ENCODE data around the gene PLCB4. TPM values are rescaled to one million over a fixed set of nuclear protein-coding genes. Genes with fewer than 3 reads are reported as not detected.

Gene PLCB4
- total RNA-seq, 1 donor from 2014 or later: 5.3 TPM

GRCh38 chr20:9166153-9166780 lies 97.4 kb downstream of the PLCB4 start:
- DNase-seq (ENCODE audit: low read depth): no peak

DNA sequence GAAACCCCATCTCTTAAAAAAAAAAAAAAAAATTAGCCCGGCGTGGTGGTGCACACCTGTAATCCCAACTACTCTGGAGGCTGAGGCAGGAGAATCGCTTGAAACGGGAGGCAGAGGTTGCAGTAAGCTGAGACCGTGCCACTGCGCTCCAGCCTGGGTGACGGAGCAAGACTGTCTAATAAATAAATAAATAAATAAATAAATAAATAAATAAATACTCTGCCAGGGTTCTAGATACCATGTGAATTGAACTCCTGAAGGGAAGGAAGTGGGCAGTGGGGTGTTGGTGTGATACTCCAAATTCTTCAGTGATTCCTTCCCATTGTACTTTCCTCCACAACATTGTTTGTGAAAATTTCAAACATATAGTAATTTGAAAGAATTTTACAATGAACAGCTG lies 100.5 kb downstream of the PLCB4 start:
- no peak for DNase-seq (ENCODE audit: low read depth)

DNA sequence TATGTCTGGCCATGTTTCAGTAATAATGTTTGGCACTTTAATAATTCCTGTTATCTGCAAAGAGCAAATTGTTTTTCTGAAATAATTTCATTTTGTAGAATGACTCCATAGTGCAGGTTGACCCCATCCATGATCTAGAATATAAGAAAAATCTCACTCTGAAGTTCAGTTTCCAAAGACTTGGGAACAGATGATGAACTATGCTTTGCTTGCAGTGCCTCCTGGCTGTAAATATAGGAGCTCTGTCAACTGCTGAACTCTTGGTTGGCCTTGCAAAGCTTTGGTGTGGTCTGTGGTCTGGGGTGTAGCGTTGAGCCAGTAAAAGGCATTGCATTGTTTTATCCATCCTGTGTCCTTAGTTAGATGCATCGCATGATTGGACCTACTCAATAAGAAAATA lies 104.0 kb downstream of the PLCB4 start:
- DNase-seq (ENCODE audit: low read depth): peak; percentile 51

DNA sequence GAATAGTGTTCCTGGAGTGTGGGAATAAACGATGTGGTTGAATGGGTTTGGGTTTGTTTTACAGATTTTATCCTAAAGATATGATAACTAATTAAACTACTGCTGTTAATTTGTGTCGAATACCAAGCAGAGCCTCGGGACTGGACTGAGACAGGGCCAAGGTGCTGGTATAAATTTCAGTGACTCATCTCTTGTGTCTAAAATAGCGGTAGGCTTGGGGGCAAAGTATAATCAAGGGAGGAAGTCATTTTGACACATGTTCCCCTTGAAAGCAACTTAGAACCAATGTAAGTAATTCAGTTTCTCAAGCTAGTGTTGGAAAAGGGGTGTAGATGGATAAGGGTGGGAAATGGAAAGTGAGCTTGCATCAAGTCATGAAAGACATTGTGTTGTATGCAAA lies 108.4 kb downstream of the PLCB4 start:
- DNase-seq (ENCODE audit: low read depth): peak; percentile 10

DNA sequence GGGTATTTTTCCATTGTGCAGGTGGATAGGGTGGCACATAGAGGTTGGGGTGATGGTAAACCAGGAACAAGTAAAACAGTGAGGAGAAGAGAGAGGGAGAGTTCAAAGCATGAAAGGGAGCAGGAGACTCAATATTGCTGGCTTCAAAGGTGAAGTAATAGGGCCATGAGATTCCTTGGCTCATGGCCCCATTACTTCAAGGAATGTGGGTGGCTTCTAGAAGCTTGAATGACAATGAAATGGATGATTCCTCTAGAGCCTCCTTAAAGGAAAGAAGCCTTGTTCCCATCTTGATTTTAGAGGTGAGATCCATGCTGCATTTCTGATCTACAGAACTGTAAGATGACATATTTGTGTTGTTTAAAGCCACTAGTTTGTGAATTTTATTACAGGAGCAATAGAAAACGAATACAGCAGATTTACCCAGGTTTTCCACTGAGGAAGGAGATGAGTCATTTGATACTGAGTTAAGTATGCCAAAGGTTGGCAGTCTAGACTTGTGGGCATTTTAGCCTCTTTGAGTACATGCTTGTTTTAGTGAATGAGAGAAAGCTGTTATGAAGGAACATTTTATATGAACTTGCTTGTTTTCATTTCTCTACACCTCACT lies 110.4 kb downstream of the PLCB4 start:
- peak; percentile 20 for DNase-seq (ENCODE audit: low read depth)

DNA sequence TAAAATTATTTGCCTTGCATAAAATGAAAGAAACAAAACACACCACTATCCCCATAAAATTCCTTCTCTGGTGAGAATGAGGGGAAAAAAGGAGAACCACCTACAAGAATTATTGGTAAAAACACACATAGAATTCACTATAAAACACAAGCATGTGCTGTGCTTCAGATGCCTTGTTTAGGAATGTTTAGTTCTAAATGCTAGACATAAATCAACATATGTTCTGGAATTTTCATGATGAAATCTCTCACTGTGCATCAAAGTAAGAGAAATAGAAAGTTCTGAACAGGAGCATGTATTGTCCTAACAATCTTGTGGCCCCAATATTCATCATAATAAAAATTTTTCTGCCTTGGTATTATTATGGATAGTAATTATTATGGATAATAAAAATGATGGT lies 111.0 kb downstream of the PLCB4 start:
- no peak for DNase-seq (ENCODE audit: low read depth)

DNA sequence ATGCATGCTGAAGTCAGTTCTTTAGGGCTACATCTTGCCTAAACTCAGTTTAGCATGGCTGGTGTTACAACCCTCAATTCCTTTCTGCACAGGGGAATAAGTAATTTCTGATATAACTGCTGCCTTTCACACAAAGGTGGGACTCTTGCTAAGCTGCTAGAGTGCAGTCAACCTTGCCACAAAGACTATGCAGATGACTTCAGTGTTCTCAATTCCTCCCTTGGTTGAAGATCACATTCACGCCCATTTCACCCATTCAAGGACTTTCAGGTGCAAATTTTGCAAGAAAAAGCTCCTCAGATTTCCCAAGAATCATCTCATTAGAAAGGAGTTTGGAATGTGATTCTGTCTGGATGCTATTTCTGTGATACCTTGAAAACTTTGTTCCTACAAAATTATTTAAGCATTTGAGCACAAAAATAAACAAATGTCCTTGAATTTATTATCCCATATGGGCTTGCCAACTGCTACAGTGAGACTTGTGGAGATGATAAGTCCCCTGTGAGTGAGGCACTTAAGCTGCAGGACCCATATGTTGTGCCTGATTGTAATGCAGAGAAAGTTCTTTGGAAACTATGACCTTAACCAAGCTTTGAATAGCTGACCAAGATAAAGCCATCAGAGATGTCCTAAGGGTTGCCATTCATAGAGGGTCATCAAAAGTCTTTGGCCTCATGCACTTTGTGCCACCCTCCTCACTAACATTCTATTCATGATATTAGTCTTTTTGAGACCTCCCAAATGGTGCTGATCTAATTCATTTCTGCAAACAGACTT lies 111.8 kb downstream of the PLCB4 start:
- DNase-seq (ENCODE audit: low read depth): no peak

- no peak for DNase-seq (ENCODE audit: low read depth)
Measured at GRCh38 chr20:9185511-9185910, 116.6 kb downstream of the PLCB4 start.

- DNase-seq (ENCODE audit: low read depth): no peak
Measured at GRCh38 chr20:9186396-9186795, 117.5 kb downstream of the PLCB4 start.

GRCh38 chr20:9195031-9195430 lies 126.1 kb downstream of the PLCB4 start:
- DNase-seq (ENCODE audit: low read depth): no peak

GRCh38 chr20:9196110-9196509 lies 127.2 kb downstream of the PLCB4 start:
- DNase-seq (ENCODE audit: low read depth): no peak

DNA sequence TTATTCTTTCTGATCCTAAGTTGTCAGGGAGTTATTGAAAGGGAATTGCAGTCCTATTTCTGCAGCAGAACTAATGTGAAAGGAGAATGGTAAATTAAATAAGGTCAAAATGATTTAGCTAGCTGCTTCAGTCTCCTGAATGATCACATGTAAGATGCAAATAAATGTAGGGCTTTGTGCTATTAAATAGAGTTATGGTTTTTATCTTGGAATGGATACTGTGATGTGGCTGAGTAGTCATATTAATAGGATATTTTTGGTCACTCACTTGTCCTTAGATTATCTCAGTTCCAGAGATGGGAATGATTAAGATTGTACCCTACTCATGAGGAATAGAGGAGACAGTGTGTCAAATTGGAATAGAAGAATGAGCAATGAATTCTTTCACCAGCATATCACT lies 129.6 kb downstream of the PLCB4 start:
- DNase-seq (ENCODE audit: low read depth): no peak

GRCh38 chr20:9200196-9200595 lies 131.3 kb downstream of the PLCB4 start:
- DNase-seq (ENCODE audit: low read depth): no peak

GRCh38 chr20:9200620-9201019 lies 131.7 kb downstream of the PLCB4 start:
- peak; percentile 22 for DNase-seq (ENCODE audit: low read depth)

GRCh38 chr20:9202420-9203080 lies 133.7 kb downstream of the PLCB4 start:
- no peak for DNase-seq (ENCODE audit: low read depth)

- DNase-seq (ENCODE audit: low read depth): no peak
Measured at GRCh38 chr20:9203081-9203447, 134.2 kb downstream of the PLCB4 start.

- DNase-seq (ENCODE audit: low read depth): no peak
Measured at GRCh38 chr20:9204979-9205378, 136.1 kb downstream of the PLCB4 start.

DNA sequence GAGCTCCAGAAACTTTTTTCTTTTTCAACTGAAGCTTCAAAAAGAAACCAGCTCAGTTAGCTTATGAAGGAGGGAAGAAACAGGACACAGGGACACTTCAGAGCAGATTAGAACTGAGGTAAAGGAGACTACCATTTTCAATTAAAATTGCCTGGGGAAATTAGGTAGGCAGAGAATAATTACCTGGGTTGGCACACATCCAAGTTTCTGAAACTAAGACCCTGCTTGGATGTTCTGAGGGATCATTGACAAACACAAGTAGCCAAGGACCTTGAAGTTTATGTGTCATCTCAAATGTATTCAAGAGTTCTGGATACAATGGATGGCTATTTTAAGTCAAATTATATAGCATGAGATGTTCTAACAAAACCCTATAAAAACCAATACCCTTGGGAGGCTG lies 137.6 kb downstream of the PLCB4 start:
- DNase-seq (ENCODE audit: low read depth): no peak

- DNase-seq (ENCODE audit: low read depth): no peak
Measured at GRCh38 chr20:9207253-9207652, 138.4 kb downstream of the PLCB4 start.

DNA sequence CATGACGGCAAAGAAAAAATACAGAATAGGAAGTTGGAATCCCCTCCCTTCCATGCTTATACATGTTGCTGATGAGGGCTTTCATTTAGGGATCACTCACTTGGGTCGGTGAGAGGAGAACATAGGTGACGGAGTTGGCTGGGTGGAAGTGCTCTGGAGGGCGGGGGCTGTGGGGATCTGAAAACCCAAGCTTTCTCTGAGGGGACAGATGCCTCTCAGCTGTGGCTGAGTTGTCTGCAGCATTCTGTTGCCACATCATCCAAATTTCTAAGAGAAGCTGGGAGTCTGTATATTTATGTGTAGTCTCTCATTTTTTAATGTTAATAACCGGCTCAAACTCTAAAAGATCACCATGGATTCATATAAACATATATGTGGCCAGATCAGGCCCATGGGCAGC lies 141.5 kb downstream of the PLCB4 start:
- no peak for DNase-seq (ENCODE audit: low read depth)

DNA sequence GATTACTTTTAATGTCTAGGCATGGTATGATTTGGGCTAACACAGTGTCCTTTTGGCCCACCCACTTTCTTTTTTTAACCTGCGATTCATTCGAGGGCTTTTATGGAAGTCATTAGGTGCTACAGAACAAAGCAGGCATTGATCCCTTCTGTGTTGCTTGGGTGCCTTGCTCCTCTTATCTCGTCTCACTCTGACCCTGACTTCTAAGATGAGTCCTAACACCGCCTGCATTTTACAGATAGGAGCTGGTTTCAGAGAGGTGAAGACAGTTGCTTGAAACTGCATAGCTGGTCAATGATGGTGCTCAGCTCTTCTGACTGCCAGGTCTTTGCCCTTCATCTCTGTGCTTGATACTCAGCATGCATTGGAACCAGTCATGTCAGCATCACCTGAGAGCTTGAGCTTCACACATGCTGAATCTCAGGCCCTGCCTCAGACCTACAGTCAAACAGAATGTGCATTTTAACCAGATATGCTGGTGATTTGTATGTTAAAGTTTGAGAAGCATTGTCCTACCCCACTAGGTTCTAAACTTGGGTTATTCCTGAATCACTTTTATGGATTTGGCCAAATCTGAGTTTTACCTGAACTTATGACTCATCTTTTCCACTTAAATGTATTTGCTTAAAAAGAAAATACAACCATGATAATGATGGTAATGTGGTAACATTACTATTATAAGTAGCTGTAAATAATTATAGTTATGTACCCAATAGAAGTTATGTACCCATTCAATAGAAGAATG lies 142.3 kb downstream of the PLCB4 start:
- DNase-seq (ENCODE audit: low read depth): no peak

Measured in myocyte (in vitro differentiated cells).